SU-DHL-6 (cell line): Measurements from ENCODE around the gene MTHFSD.

Experiments used
- H2AFZ ChIP-seq: fragments of 200-600 bp; sonication (generic); 2 replicates; pipeline ENCODE4 v1.6.1; 2014; ENCODE audit warnings: low read depth, mild to moderate bottlenecking, moderate library complexity, mixed read lengths, antibody characterized with exemption, low read length; ENCODE audit not compliant: severe bottlenecking
- H3F3A ChIP-seq: fragments of 200-600 bp; shearing (Covaris generic); 2 replicates; pipeline ENCODE4 v1.6.0; 2016; ENCODE audit warnings: antibody characterized with exemption, mild to moderate bottlenecking; ENCODE audit not compliant: insufficient read depth
- H3K27ac ChIP-seq: fragments of 200-600 bp; sonication (generic); 2 replicates; pipeline ENCODE4 v1.5.1; 2016; ENCODE audit warnings: low read depth, mild to moderate bottlenecking, low read length, moderate library complexity, mixed read lengths
- H3K27me3 ChIP-seq: fragments of 200-600 bp; sonication (generic), shearing (Covaris generic); 2 replicates; pipeline ENCODE4 v1.6.0; 2014; ENCODE audit warnings: mild to moderate bottlenecking, low read length
- H3K36me3 ChIP-seq: fragments of 200-600 bp; sonication (generic); 2 replicates; pipeline ENCODE4 v1.6.1; 2014; ENCODE audit warnings: mild to moderate bottlenecking, low read length, mixed read lengths
- H3K4me2 ChIP-seq: fragments of 300-600, 200-600 bp; shearing (Covaris generic), sonication (generic); 2 replicates; pipeline ENCODE4 v1.6.0; 2014; ENCODE audit warnings: low read length, low read depth, mild to moderate bottlenecking; ENCODE audit not compliant: poor library complexity, severe bottlenecking
- H3K4me3 ChIP-seq: fragments of 200-600 bp; sonication (generic); 2 replicates; pipeline ENCODE4 v1.5.1; 2014; ENCODE audit warnings: antibody characterized with exemption, low read length, mild to moderate bottlenecking, mixed read lengths; ENCODE audit not compliant: insufficient read depth, poor library complexity, severe bottlenecking
- H3K79me2 ChIP-seq: fragments of 200-600 bp; sonication (generic); 2 replicates; pipeline ENCODE4 v1.6.1; 2014; ENCODE audit warnings: mild to moderate bottlenecking, low read length, moderate library complexity; ENCODE audit not compliant: insufficient read depth
- H3K9ac ChIP-seq: fragments of 200-600 bp; sonication (generic); 2 replicates; pipeline ENCODE4 v1.7.0; 2014; ENCODE audit warnings: mild to moderate bottlenecking, low read length
- H3K9me2 ChIP-seq: fragments of 200-600 bp; sonication (generic); replicated peaks from 2 replicates; pipeline ENCODE4 v1.6.1; 2014; ENCODE audit warnings: low read length; ENCODE audit not compliant: insufficient read depth
- H3K9me3 ChIP-seq: fragments of 200-600 bp; sonication (generic); 2 replicates; pipeline ENCODE4 v1.6.1; 2014; ENCODE audit warnings: low read length, mixed read lengths; ENCODE audit not compliant: insufficient read depth
- H4K20me1 ChIP-seq: fragments of 200-600 bp; sonication (generic); 2 replicates; pipeline ENCODE4 v1.6.1; 2014; ENCODE audit warnings: low read depth, mild to moderate bottlenecking, antibody characterized with exemption, low read length, moderate library complexity, mixed read lengths
- EZH2phosphoT487 ChIP-seq: fragments of 200-600 bp; sonication (generic), shearing (Covaris generic); conservative IDR thresholded peaks from 2 replicates; pipeline ENCODE4 v1.6.1; 2018; ENCODE audit warnings: mild to moderate bottlenecking, antibody characterized with exemption, low read length, moderate library complexity, mixed read lengths
- TF ChIP-seq, protein P1 (sequence below): fragments of 200-600 bp; sonication (generic); IDR thresholded peaks from one replicate; pipeline ENCODE4 v1.5.1; 2017; ENCODE audit warnings: antibody characterized with exemption, mild to moderate bottlenecking, low read length, moderate library complexity; ENCODE audit not compliant: insufficient read depth, poor library complexity, severe bottlenecking

MTHFSD gene

GRCh38 chr16:86528061-86528929 is 26.7 kb downstream of the MTHFSD start:
- H3K4me3 ChIP-seq, result no peak overlapping the region
- H3K27ac ChIP-seq, result no peak overlapping the region
- H3F3A ChIP-seq, result no peaks in the 10 kb centered on the region
- TF ChIP-seq EZH2phosphoT487, result no peak
- TF ChIP-seq, protein P1, sequence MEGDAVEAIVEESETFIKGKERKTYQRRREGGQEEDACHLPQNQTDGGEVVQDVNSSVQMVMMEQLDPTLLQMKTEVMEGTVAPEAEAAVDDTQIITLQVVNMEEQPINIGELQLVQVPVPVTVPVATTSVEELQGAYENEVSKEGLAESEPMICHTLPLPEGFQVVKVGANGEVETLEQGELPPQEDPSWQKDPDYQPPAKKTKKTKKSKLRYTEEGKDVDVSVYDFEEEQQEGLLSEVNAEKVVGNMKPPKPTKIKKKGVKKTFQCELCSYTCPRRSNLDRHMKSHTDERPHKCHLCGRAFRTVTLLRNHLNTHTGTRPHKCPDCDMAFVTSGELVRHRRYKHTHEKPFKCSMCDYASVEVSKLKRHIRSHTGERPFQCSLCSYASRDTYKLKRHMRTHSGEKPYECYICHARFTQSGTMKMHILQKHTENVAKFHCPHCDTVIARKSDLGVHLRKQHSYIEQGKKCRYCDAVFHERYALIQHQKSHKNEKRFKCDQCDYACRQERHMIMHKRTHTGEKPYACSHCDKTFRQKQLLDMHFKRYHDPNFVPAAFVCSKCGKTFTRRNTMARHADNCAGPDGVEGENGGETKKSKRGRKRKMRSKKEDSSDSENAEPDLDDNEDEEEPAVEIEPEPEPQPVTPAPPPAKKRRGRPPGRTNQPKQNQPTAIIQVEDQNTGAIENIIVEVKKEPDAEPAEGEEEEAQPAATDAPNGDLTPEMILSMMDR, result no peak
- no peak overlapping the region for H2AFZ ChIP-seq
- H3K4me2 ChIP-seq, result no peak overlapping the region
- H3K79me2 ChIP-seq, result no peaks in the 10 kb centered on the region
- H3K9me3 ChIP-seq, result no peaks in the 10 kb centered on the region
- H3K9me2 ChIP-seq, result no peaks in the 10 kb centered on the region
- H4K20me1 ChIP-seq, result no peaks in the 10 kb centered on the region
- H3K9ac ChIP-seq, result no peak overlapping the region
- no peaks in the 10 kb centered on the region for H3K36me3 ChIP-seq
- H3K27me3 ChIP-seq, result no peaks in the 10 kb centered on the region

- Histone ChIP-seq H3K79me2 (no peaks in the 10 kb centered on the region), H3K9me2 (no peaks in the 10 kb centered on the region), H3K9ac (no peak overlapping the region), H4K20me1 (no peaks in the 10 kb centered on the region), H3K27ac (no peak overlapping the region), H3F3A (no peaks in the 10 kb centered on the region), H3K4me2 (no peak overlapping the region), H3K9me3 (no peaks in the 10 kb centered on the region), H3K4me3 (no peak overlapping the region), H3K27me3 (no peaks in the 10 kb centered on the region), H3K36me3 (no peaks in the 10 kb centered on the region), H2AFZ (no peak overlapping the region)
- no peak for TF ChIP-seq EZH2phosphoT487
- TF ChIP-seq, protein P1, result no peak
These were observed 27.7 kb downstream of the MTHFSD start for GRCh38 chr16:86527366-86527765.

GRCh38 chr16:86525696-86526095 is 29.3 kb downstream of the MTHFSD start:
- no peaks in the 10 kb centered on the region for H4K20me1 ChIP-seq
- no peaks in the 10 kb centered on the region for H3K79me2 ChIP-seq
- H3K27ac ChIP-seq, result no peak overlapping the region
- H3K36me3 ChIP-seq, result no peaks in the 10 kb centered on the region
- H3K9me2 ChIP-seq, result no peaks in the 10 kb centered on the region
- no peaks in the 10 kb centered on the region for H3K27me3 ChIP-seq
- H3F3A ChIP-seq, result no peaks in the 10 kb centered on the region
- no peaks in the 10 kb centered on the region for H3K9me3 ChIP-seq
- TF ChIP-seq EZH2phosphoT487, result no peak
- TF ChIP-seq, protein P1, result no peak
- no peak overlapping the region for H3K4me2 ChIP-seq
- H2AFZ ChIP-seq, result no peak overlapping the region
- no peak overlapping the region for H3K9ac ChIP-seq
- H3K4me3 ChIP-seq, result no peak overlapping the region
